Neutrophil (primary cell): ENCODE measurements around the gene TSR3.

ENCODE experiments used
- H3K27ac ChIP-seq: fragments of 200-600 bp; sonication (generic); 2 replicates; pipeline ENCODE4 v1.5.1; 2016; ENCODE audit warnings: mild to moderate bottlenecking, moderate library complexity
- H3K27me3 ChIP-seq: fragments of 200-600 bp; sonication (generic); 2 replicates; pipeline ENCODE4 v1.6.0; 2016; ENCODE audit warnings: mild to moderate bottlenecking
- H3K36me3 ChIP-seq: fragments of 200-600 bp; sonication (generic); 2 replicates; pipeline ENCODE4 v1.5.1; 2017
- H3K4me1 ChIP-seq, 2 experiments: fragments of 200-600 bp in 1 of 2; sonication (generic) in 1 of 2; 1 replicate in 1 of 2; 2 replicates in 1 of 2; pipeline versions ENCODE4 v1.5.1 to v1.6.1; 2013 to 2016; ENCODE audit warnings: low read depth in 1 of 2, low read length in 1 of 2, mild to moderate bottlenecking in 1 of 2, moderate library complexity in 1 of 2; ENCODE audit not compliant: control insufficient read depth in 1 of 2, insufficient read depth in 1 of 2
- H3K4me3 ChIP-seq, 2 experiments: fragments of 200-600 bp in 1 of 2; sonication (generic) in 1 of 2; 1 replicate in 1 of 2; 2 replicates in 1 of 2; pipeline ENCODE4 v1.5.1; 2013 to 2016; ENCODE audit warnings: low read depth in 1 of 2, low read length in 1 of 2, mild to moderate bottlenecking in 1 of 2, moderate library complexity in 1 of 2
- H3K9me3 ChIP-seq: fragments of 200-600 bp; sonication (generic); 2 replicates; pipeline ENCODE4 v1.5.1; 2016
- CTCF ChIP-seq: fragments of 200-600 bp; sonication (generic); IDR thresholded peaks from 2 replicates; pipeline ENCODE4 v1.5.1; 2016; ENCODE audit warnings: antibody characterized with exemption

Gene TSR3

GRCh38 chr16:1341495-1342420, 9.9 kb downstream of the TSR3 start:
- Histone ChIP-seq H3K4me3 (peak overlapping the region in 1 of 2 experiments; percentile 56), H3K4me1 (peaks cover 7 to 21% of the 10 kb centered on the region in 2 experiments), H3K27me3 (peaks cover 53% of the 10 kb centered on the region), H3K27ac (no peak overlapping the region), H3K9me3 (no peaks in the 10 kb centered on the region), H3K36me3 (no peaks in the 10 kb centered on the region)
- no peak for TF ChIP-seq CTCF

GRCh38 chr16:1340730-1341494, 10.8 kb downstream of the TSR3 start:
- no peak overlapping the region for H3K4me3 ChIP-seq
- peaks cover 62% of the 10 kb centered on the region for H3K27me3 ChIP-seq
- peaks cover 7 to 21% of the 10 kb centered on the region in 2 experiments for H3K4me1 ChIP-seq
- no peaks in the 10 kb centered on the region for H3K9me3 ChIP-seq
- no peak for TF ChIP-seq CTCF
- H3K27ac ChIP-seq, result no peak overlapping the region
- H3K36me3 ChIP-seq, result no peaks in the 10 kb centered on the region

GRCh38 chr16:1338855-1339675, 12.6 kb downstream of the TSR3 start:
- Histone ChIP-seq H3K27ac (no peak overlapping the region), H3K9me3 (no peaks in the 10 kb centered on the region), H3K4me3 (no peak overlapping the region), H3K27me3 (peaks cover 77% of the 10 kb centered on the region), H3K4me1 (peaks cover 7 to 24% of the 10 kb centered on the region in 2 experiments), H3K36me3 (no peaks in the 10 kb centered on the region)
- no peak for TF ChIP-seq CTCF

GRCh38 chr16:1338119-1338730, 13.5 kb downstream of the TSR3 start:
- Histone ChIP-seq H3K9me3 (no peaks in the 10 kb centered on the region), H3K36me3 (no peaks in the 10 kb centered on the region), H3K27me3 (peaks cover 86% of the 10 kb centered on the region), H3K27ac (no peak overlapping the region), H3K4me1 (peaks cover 7 to 25% of the 10 kb centered on the region in 2 experiments), H3K4me3 (no peak overlapping the region)
- TF ChIP-seq CTCF, result no peak

GRCh38 chr16:1337486-1337885, 14.2 kb downstream of the TSR3 start:
- H3K27me3 ChIP-seq, result peaks cover 89% of the 10 kb centered on the region
- H3K4me3 ChIP-seq, result no peak overlapping the region
- no peaks in the 10 kb centered on the region for H3K36me3 ChIP-seq
- TF ChIP-seq CTCF, result no peak
- peaks cover 6 to 23% of the 10 kb centered on the region in 2 experiments for H3K4me1 ChIP-seq
- H3K9me3 ChIP-seq, result no peaks in the 10 kb centered on the region
- H3K27ac ChIP-seq, result no peak overlapping the region
